ENCODE data around the gene TAMALIN. TPM values are rescaled to one million over a fixed set of nuclear protein-coding genes. Genes with fewer than 3 reads are reported as not detected.
A peak's percentile ranks its signal among the peaks of the same experiment; 100 is the strongest.

The TAMALIN gene
- polyA plus RNA-seq, 1 experiment = 7.2 TPM

GRCh38 chr12:52050758-52051541 lies 44.2 kb downstream of the TAMALIN start, which contains the start of gene NR4A1:
NR4A1 (plus strand) TSS chr12:52051442; CDS start chr12:52054329, 2,887 bp downstream.
- DNase-seq (ENCODE audit: low read depth, low spot score) = peak; percentile 88
- ChIA-PET CTCF (interaction anchor here (0.6 to 2.6 kb wide), 9 partner anchors 13 to 826 kb away, joined by 3 to 21 read pairs (median 4); no protein-coding TSS in a partner anchor), POLR2A (interaction anchor here (0.6 to 2.7 kb wide), 16 partner anchors 8 to 955 kb away, joined by 3 to 30 read pairs (median 5); partner anchors contain the start of genes ATG101, EIF4B and TAMALIN)
- Histone ChIP-seq H3K4me3 (ENCODE audit: low read depth, low read length) (peak within 1 kb of the TSS; percentile 79), H3K27me3 (ENCODE audit: control insufficient read depth, insufficient read depth, low read length) (no peaks in the 10 kb centered on the region), H3K9me3 (ENCODE audit: control insufficient read depth, insufficient read depth, low read length) (no peaks in the 10 kb centered on the region), H3K27ac (ENCODE audit: low read depth, low read length) (peak within 1 kb of the TSS; percentile 98)
- no peak for TF ChIP-seq CTCF (IDR thresholded peaks at IDR 0.05; ENCODE audit: low read depth, low read length)

GRCh38 chr12:52052468-52053186 lies 45.9 kb downstream of the TAMALIN start:
- no peak for TF ChIP-seq CTCF (IDR thresholded peaks at IDR 0.05; ENCODE audit: low read depth, low read length)
- ChIA-PET POLR2A (interaction anchor here (1.0 to 2.7 kb wide), 4 partner anchors 12 to 28 kb away, joined by 5 to 30 read pairs (median 13); partner anchors contain the start of gene ATG101), CTCF (interaction anchor here (0.7 to 2.6 kb wide), 4 partner anchors 16 to 32 kb away, joined by 4 to 21 read pairs (median 7); no protein-coding TSS in a partner anchor)
- H3K9me3 ChIP-seq (ENCODE audit: control insufficient read depth, insufficient read depth, low read length) = no peaks in the 10 kb centered on the region
- no peak for DNase-seq (ENCODE audit: low read depth, low spot score)
- no peak overlapping the region for H3K27ac ChIP-seq (ENCODE audit: low read depth, low read length)
- H3K27me3 ChIP-seq (ENCODE audit: control insufficient read depth, insufficient read depth, low read length) = no peaks in the 10 kb centered on the region
- peak overlapping the region; percentile 79 for H3K4me3 ChIP-seq (ENCODE audit: low read depth, low read length)

- no peak for TF ChIP-seq CTCF (IDR thresholded peaks at IDR 0.05; ENCODE audit: low read depth, low read length)
- H3K4me3 ChIP-seq (ENCODE audit: low read depth, low read length) = no peak overlapping the region
- CTCF ChIA-PET = interaction anchor here (1.1 to 1.3 kb wide), 2 partner anchors 28 to 30 kb away, joined by 3 to 6 read pairs; no protein-coding TSS in a partner anchor
- no peak overlapping the region for H3K27ac ChIP-seq (ENCODE audit: low read depth, low read length)
- no peak for DNase-seq (ENCODE audit: low read depth, low spot score)
- H3K27me3 ChIP-seq (ENCODE audit: control insufficient read depth, insufficient read depth, low read length) = no peaks in the 10 kb centered on the region
- H3K9me3 ChIP-seq (ENCODE audit: control insufficient read depth, insufficient read depth, low read length) = no peaks in the 10 kb centered on the region
- POLR2A ChIA-PET = no interaction called here
Observed at GRCh38 chr12:52053536-52054209, 46.9 kb downstream of the TAMALIN start.

GRCh38 chr12:52054231-52054832 lies 47.6 kb downstream of the TAMALIN start:
- no peak for TF ChIP-seq CTCF (IDR thresholded peaks at IDR 0.05; ENCODE audit: low read depth, low read length)
- CTCF ChIA-PET = interaction anchor here (0.6 to 1.6 kb wide), 5 partner anchors 14 to 50 kb away, joined by 3 to 5 read pairs (median 3); no protein-coding TSS in a partner anchor
- no peak for DNase-seq (ENCODE audit: low read depth, low spot score)
- Histone ChIP-seq H3K27ac (ENCODE audit: low read depth, low read length) (no peak overlapping the region), H3K9me3 (ENCODE audit: control insufficient read depth, insufficient read depth, low read length) (no peaks in the 10 kb centered on the region), H3K4me3 (ENCODE audit: low read depth, low read length) (no peak overlapping the region), H3K27me3 (ENCODE audit: control insufficient read depth, insufficient read depth, low read length) (no peaks in the 10 kb centered on the region)
- POLR2A ChIA-PET = no interaction called here

All from AG04450 (cell line).